ENCODE data around the gene KLHL4. TPM values are rescaled to one million over a fixed set of nuclear protein-coding genes. Genes with fewer than 3 reads are reported as not detected.

KLHL4 gene
- total and polyA plus RNA-seq, 2 of the 8 experiments (the other 6 are each of a cell fraction or from before 2014, with no cell fraction given): 8.8 to 16.0 TPM

- H2BK5ac ChIP-seq (ENCODE audit: low read depth, low read length): peak overlapping the region; percentile 75; the same call in 1 of the 2 replicates
- DNase-seq (ENCODE audit: low read depth in 1 of 2, low spot score in 2 of 2) (no peak), FAIRE-seq (no peak)
- H2BK20ac ChIP-seq (ENCODE audit: low read length): no peak overlapping the region; the same call in 1 of the 2 replicates
- H2AFZ ChIP-seq (ENCODE audit: low read length): no peak overlapping the region
- ChIA-PET CTCF (ENCODE audit: partially characterized antibody) (no interaction called here), POLR2A (ENCODE audit: partially characterized antibody) (no interaction called here)
- H3K4me1 ChIP-seq (replicated peaks in 1 of 4; ENCODE audit: control insufficient read depth in 3 of 4, insufficient read depth in 4 of 4, low read length in 3 of 4): peaks cover 0 to 9% (median 1%) of the 10 kb centered on the region in 4 experiments; a peak in 3 of 7 replicates
- no peak overlapping the region for H4K5ac ChIP-seq (ENCODE audit: insufficient read length, low read depth, low read length)
- no peak overlapping the region for H3K23ac ChIP-seq (ENCODE audit: insufficient read length)
- H3K27ac ChIP-seq (ENCODE audit: low read depth, low read length): no peak overlapping the region
- 78% methylated on average over 2 of the region's 3 CpGs; no CpG with 5 or more reads in 1 of the 2 experiments for WGBS, 2 experiments (ENCODE audit: extremely low coverage in 1 of 2, insufficient coverage in 1 of 2, insufficient read length in 1 of 2, insufficient replicate concordance in 2 of 2, low coverage in 1 of 2, low lambda C conversion rate in 2 of 2, missing lambda C conversion rate in 1 of 2)
- H4K20me1 ChIP-seq (replicated peaks in 1 of 2; ENCODE audit: control insufficient read depth in 1 of 2, insufficient read depth in 2 of 2, low read length in 2 of 2): no peaks in the 10 kb centered on the region
- no peak overlapping the region for H2BK120ac ChIP-seq (replicated peaks; ENCODE audit: low read depth, low read length)
- H3K4me3 ChIP-seq (ENCODE audit: extremely low read depth in 1 of 4, insufficient read depth in 2 of 4, low read depth in 3 of 4, low read length in 4 of 4): no peak overlapping the region
- no peak overlapping the region for H4K8ac ChIP-seq (ENCODE audit: extremely low read depth, insufficient read depth, low read length)
- H2BK12ac ChIP-seq (ENCODE audit: low read depth, low read length): no peak overlapping the region
- no peak overlapping the region for H3K4me2 ChIP-seq (ENCODE audit: insufficient read depth in 1 of 2, low read depth in 2 of 2, low read length in 2 of 2)
- no peaks in the 10 kb centered on the region for H3K79me2 ChIP-seq (ENCODE audit: control insufficient read depth in 1 of 2, insufficient read depth in 2 of 2, low read length in 2 of 2)
- no peaks in the 10 kb centered on the region for H3K79me1 ChIP-seq (ENCODE audit: low read depth, low read length)
- H3K56ac ChIP-seq (replicated peaks; ENCODE audit: insufficient read length, low read depth, low read length): no peak overlapping the region
- H4K91ac ChIP-seq (replicated peaks; ENCODE audit: insufficient read length, low read length): no peak overlapping the region
- no peaks in the 10 kb centered on the region for H3K23me2 ChIP-seq (ENCODE audit: low read depth, low read length)
- H3K9ac ChIP-seq (replicated peaks in 1 of 4; ENCODE audit: extremely low read depth in 1 of 4, low read depth in 3 of 4, low read length in 3 of 4): no peak overlapping the region
- no peak overlapping the region for H2AK5ac ChIP-seq (ENCODE audit: low read depth, low read length)
- no peaks in the 10 kb centered on the region for H3K36me3 ChIP-seq (ENCODE audit: control insufficient read depth in 2 of 4, insufficient read depth in 4 of 4, low read length in 3 of 4)
- no peaks in the 10 kb centered on the region for H3K9me3 ChIP-seq (ENCODE audit: insufficient read depth in 2 of 2, low read depth in 1 of 2, low read length in 1 of 2)
- H2BK15ac ChIP-seq (ENCODE audit: low read length): no peak overlapping the region
- H3K4ac ChIP-seq (replicated peaks; ENCODE audit: insufficient read length, low read depth, low read length): no peak overlapping the region
- no peak overlapping the region; the same call in 1 of the 2 replicates for H3K18ac ChIP-seq (ENCODE audit: extremely low read depth, low read length)
- no peaks in the 10 kb centered on the region for H3K27me3 ChIP-seq (replicated peaks in 1 of 4; ENCODE audit: control insufficient read depth in 3 of 4, extremely low read depth in 1 of 4, insufficient read depth in 3 of 4, low read length in 3 of 4)
- H3K14ac ChIP-seq (ENCODE audit: insufficient read length): no peak overlapping the region
- TF ChIP-seq CREB1 (IDR thresholded peaks at IDR 0.05) (no peak), POLR2AphosphoS5 (IDR thresholded peaks at IDR 0.05; ENCODE audit: low read depth, low read length) (no peak), JUN (IDR thresholded peaks at IDR 0.05; ENCODE audit: low read depth, low read length) (no peak)
Observed at GRCh38 chrX:87626996-87627395, 109.4 kb downstream of the KLHL4 start.
